ENCODE results near the gene TTC13. TPM values are rescaled to one million over a fixed set of nuclear protein-coding genes. Genes with fewer than 3 reads are reported as not detected.

TTC13 gene
- total RNA-seq, 2 donors from 2014 or later, result 3.9 to 5.5 TPM

GRCh38 chr1:230894664-230895063 lies 84.0 kb downstream of the TTC13 start:
- no peaks in the 10 kb centered on the region for H3K9me3 ChIP-seq
- DNase-seq (ENCODE audit: low spot score), result no peak
- no peaks in the 10 kb centered on the region for H3K36me3 ChIP-seq
- H3K4me3 ChIP-seq, result no peak overlapping the region
- peaks cover 0 to 1% of the 10 kb centered on the region in 2 donors for H3K4me1 ChIP-seq
- no peaks in the 10 kb centered on the region for H3K27me3 ChIP-seq
- no peak for TF ChIP-seq CTCF (IDR thresholded peaks at IDR 0.05)
- no peak overlapping the region for H3K27ac ChIP-seq

- Histone ChIP-seq H3K4me3 (no peak overlapping the region), H3K36me3 (no peaks in the 10 kb centered on the region), H3K27ac (no peak overlapping the region), H3K9me3 (no peaks in the 10 kb centered on the region), H3K27me3 (no peaks in the 10 kb centered on the region), H3K4me1 (no peaks in the 10 kb centered on the region)
- no peak for DNase-seq (ENCODE audit: low spot score)
- no peak for TF ChIP-seq CTCF (IDR thresholded peaks at IDR 0.05)
Observed at GRCh38 chr1:230894032-230894431, 84.6 kb downstream of the TTC13 start.

GRCh38 chr1:230892018-230892491 lies 86.6 kb downstream of the TTC13 start:
- Histone ChIP-seq H3K27ac (no peak overlapping the region), H3K27me3 (no peaks in the 10 kb centered on the region), H3K4me1 (no peaks in the 10 kb centered on the region), H3K9me3 (no peaks in the 10 kb centered on the region), H3K36me3 (no peaks in the 10 kb centered on the region), H3K4me3 (no peak overlapping the region)
- no peak for TF ChIP-seq CTCF (IDR thresholded peaks at IDR 0.05)
- DNase-seq (ENCODE audit: low spot score), result no peak

GRCh38 chr1:230891413-230891812 lies 87.2 kb downstream of the TTC13 start:
- Histone ChIP-seq H3K36me3 (no peaks in the 10 kb centered on the region), H3K27me3 (no peaks in the 10 kb centered on the region), H3K4me3 (no peak overlapping the region), H3K4me1 (no peaks in the 10 kb centered on the region), H3K27ac (no peak overlapping the region), H3K9me3 (no peaks in the 10 kb centered on the region)
- TF ChIP-seq CTCF (IDR thresholded peaks at IDR 0.05), result no peak
- no peak for DNase-seq (ENCODE audit: low spot score)

GRCh38 chr1:230884646-230885045 lies 94.0 kb downstream of the TTC13 start:
- Histone ChIP-seq H3K27me3 (no peaks in the 10 kb centered on the region), H3K36me3 (no peaks in the 10 kb centered on the region), H3K4me1 (no peaks in the 10 kb centered on the region), H3K9me3 (peaks cover 0 to 8% of the 10 kb centered on the region in 2 donors), H3K4me3 (no peak overlapping the region), H3K27ac (no peak overlapping the region)
- no peak for DNase-seq (ENCODE audit: low spot score)
- no peak for TF ChIP-seq CTCF (IDR thresholded peaks at IDR 0.05)

- no peaks in the 10 kb centered on the region for H3K4me1 ChIP-seq
- TF ChIP-seq CTCF (IDR thresholded peaks at IDR 0.05), result no peak
- DNase-seq (ENCODE audit: low spot score), result no peak
- no peak overlapping the region for H3K4me3 ChIP-seq
- H3K27ac ChIP-seq, result no peak overlapping the region
- H3K27me3 ChIP-seq, result no peaks in the 10 kb centered on the region
- no peaks in the 10 kb centered on the region for H3K36me3 ChIP-seq
- H3K9me3 ChIP-seq, result peaks cover 0 to 8% of the 10 kb centered on the region in 2 donors
Observed at GRCh38 chr1:230883967-230884366, 94.7 kb downstream of the TTC13 start.
